ENCODE results near the gene PABPN1L. TPM values are rescaled to one million over a fixed set of nuclear protein-coding genes. Genes with fewer than 3 reads are reported as not detected.
"Not testable (repeated sequence)": the region's sequence is repeated elsewhere in the genome, so short reads cannot be mapped to it uniquely, and the experiment has no call there.

The PABPN1L gene
- total RNA-seq, 1 experiment from 2014 or later: not detected

DNA sequence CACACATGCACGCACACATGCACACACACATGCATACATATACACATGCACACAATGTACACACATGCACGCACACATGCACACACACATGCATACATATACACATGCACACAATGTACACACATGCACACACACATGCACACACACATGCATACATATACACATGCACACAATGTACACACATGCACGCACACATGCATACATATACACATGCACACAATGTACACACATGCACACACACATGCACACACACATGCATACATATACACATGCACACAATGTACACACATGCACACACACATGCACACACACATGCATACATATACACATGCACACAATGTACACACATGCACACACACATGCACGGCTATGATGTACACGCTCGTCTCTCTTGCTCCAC lies 27.8 kb upstream of the PABPN1L start:
- DNase-seq; H3K27me3 ChIP-seq (ENCODE audit: control insufficient read depth, insufficient read depth, low read length); H3K4me3 ChIP-seq (ENCODE audit: insufficient read depth, low read depth, low read length); H3K36me3 ChIP-seq (replicated peaks; ENCODE audit: control insufficient read depth, insufficient read depth, low read length): not testable (repeated sequence)

DNA sequence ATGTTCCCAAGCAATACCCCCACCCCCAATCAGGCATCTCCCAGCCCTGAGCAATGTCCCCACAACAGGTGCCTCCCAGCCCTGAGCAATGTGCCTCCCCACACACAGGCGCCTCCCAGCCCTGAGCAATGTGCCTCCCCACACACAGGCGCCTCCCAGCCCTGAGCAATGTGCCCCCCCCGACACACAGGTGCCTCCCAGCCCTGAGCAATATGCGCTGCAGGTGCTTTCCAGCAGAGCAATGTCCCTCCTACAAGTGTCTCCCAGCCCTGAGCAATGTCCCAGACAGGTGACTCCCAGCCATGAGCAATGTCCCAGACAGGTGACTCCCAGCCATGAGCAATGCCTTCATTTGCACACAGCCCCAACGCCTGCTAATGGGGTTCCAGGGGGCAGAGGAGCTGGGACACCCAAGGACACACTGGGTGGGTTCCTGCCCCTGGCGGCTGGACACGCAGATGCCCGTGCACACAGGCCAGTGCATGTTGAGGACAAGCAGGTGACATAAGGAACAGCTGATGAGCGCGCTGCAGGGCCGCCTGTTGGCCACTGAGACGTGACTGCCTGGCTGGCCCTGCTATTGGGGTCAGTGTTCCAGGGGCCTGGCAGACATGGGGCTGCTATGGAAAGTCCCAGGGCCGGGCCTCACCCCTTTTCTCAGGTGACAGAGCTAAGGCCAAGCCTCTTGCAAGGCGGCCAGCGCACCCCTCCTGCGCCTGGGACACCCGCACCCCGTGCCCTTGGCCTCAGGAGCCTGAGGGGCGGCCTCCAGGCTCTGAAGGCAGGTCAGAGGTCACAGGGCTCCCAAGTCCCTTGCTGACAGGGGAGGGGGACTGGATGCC lies 26.9 kb upstream of the PABPN1L start:
- Histone ChIP-seq H3K36me3 (replicated peaks; ENCODE audit: control insufficient read depth, insufficient read depth, low read length) (no peaks in the 10 kb centered on the region), H3K27me3 (ENCODE audit: control insufficient read depth, insufficient read depth, low read length) (no peaks in the 10 kb centered on the region), H3K4me3 (ENCODE audit: insufficient read depth, low read depth, low read length) (no peak overlapping the region)
- DNase-seq: no peak

DNA sequence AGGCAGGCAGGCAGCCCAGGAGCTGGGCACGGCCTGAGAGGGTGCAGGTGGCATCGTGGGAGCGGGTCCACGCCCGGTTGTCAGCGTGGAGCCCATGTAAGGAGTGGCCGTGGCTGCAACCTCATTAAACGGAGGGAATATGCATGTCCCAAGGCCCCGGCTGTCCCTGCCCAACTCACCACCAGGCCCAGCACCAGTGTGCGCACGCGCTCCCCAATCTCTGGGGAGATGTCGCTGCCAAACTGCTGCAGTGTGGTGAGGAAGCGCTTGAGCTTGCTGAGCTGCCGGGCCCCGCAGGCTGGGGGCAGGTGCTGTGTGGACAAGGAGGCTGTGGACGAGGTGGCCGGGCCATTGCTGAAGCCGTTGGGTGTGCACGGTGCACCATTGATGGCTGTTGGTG lies 25.6 kb upstream of the PABPN1L start:
- peak; percentile 52 for DNase-seq
- no peaks in the 10 kb centered on the region for H3K27me3 ChIP-seq (ENCODE audit: control insufficient read depth, insufficient read depth, low read length)
- no peak overlapping the region for H3K4me3 ChIP-seq (ENCODE audit: insufficient read depth, low read depth, low read length)
- H3K36me3 ChIP-seq (replicated peaks; ENCODE audit: control insufficient read depth, insufficient read depth, low read length): no peaks in the 10 kb centered on the region

GRCh38 chr16:88891083-88891482 lies 24.6 kb upstream of the PABPN1L start:
- no peaks in the 10 kb centered on the region for H3K27me3 ChIP-seq (ENCODE audit: control insufficient read depth, insufficient read depth, low read length)
- H3K36me3 ChIP-seq (replicated peaks; ENCODE audit: control insufficient read depth, insufficient read depth, low read length): no peaks in the 10 kb centered on the region
- DNase-seq: no peak
- no peak overlapping the region for H3K4me3 ChIP-seq (ENCODE audit: insufficient read depth, low read depth, low read length)

DNA sequence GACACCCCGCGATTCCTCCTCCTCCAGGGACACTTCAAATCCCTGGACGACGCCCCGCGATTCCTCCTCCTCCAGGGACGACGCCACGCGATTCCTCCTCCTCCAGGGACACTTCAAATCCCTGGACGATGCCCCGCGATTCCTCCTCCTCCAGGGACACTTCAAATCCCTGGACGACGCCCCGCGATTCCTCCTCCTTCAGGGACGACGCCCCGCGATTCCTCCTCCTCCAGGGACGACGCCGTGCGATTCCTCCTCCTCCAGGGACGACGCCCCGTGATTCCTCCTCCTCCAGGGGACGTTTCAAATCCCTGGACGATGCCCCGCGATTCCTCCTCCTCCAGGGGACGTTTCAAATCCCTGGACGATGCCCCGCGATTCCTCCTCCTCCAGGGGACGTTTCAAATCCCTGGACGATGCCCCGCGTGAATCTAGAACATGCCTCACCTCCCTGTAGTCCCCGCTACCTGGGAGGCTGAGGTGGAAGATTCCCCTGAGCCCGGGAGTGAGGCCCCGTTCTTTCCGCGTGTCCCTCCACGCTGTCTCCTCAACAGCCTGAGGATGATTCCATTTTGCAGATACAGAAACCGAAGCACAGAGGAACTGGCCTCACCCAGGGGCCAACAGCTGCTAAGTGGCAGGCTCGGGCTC lies 23.4 kb upstream of the PABPN1L start:
- H3K36me3 ChIP-seq (replicated peaks; ENCODE audit: control insufficient read depth, insufficient read depth, low read length); H3K27me3 ChIP-seq (ENCODE audit: control insufficient read depth, insufficient read depth, low read length); H3K4me3 ChIP-seq (ENCODE audit: insufficient read depth, low read depth, low read length); DNase-seq: not testable (repeated sequence)

DNA sequence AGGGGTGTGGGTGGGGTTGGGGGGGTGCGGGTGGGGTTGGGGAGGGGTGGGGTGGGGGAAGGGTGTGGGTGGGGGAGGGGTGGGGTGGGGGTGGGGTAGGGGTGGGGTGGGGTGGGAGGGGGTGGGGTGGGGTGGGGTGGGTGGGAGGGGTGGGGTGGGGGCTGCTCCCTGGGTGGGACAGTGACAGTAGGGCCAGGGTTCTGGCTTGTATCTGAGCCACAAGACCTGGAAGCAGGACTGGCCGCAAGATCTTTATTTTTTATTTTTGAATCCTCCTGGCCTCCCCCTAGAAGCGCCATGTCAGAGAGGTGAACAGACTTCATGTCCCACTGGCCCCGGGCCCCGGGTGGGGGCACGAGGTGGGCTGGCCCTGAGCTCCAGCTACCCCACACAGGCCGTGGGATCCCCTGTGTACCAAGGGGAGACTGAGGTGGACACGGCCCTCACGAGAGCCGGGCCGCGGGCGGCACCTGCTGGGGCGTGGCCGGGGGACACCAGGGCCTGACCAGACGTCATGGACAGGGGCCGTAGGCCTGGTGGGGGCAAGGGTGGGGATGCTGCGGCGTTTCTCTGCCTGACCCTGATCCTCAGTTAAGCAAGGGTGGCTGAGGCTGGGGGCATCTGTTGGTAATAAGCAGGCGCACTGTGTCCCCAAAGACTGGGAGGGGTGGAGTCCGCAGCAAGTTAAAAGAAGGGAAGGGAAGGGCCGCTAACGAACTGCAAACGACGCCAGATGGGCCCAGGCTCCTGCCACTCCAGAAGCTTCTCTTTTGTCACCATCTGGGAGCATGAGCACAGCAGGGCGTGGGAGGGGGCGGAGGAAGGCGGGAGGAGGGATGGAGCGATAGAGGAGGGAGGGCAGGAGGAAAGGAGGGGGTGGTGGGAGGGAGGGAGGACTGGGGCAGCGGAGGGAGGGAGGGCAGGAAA lies 22.3 kb upstream of the PABPN1L start:
- Histone ChIP-seq H3K4me3 (ENCODE audit: insufficient read depth, low read depth, low read length) (no peak overlapping the region), H3K36me3 (replicated peaks; ENCODE audit: control insufficient read depth, insufficient read depth, low read length) (no peaks in the 10 kb centered on the region), H3K27me3 (ENCODE audit: control insufficient read depth, insufficient read depth, low read length) (no peaks in the 10 kb centered on the region)
- DNase-seq: peak; percentile 71

- peak; percentile 60 for DNase-seq
- Histone ChIP-seq H3K36me3 (replicated peaks; ENCODE audit: control insufficient read depth, insufficient read depth, low read length) (no peaks in the 10 kb centered on the region), H3K4me3 (ENCODE audit: insufficient read depth, low read depth, low read length) (no peak overlapping the region), H3K27me3 (ENCODE audit: control insufficient read depth, insufficient read depth, low read length) (no peaks in the 10 kb centered on the region)
Observed at GRCh38 chr16:88888057-88888456, 21.6 kb upstream of the PABPN1L start.

DNA sequence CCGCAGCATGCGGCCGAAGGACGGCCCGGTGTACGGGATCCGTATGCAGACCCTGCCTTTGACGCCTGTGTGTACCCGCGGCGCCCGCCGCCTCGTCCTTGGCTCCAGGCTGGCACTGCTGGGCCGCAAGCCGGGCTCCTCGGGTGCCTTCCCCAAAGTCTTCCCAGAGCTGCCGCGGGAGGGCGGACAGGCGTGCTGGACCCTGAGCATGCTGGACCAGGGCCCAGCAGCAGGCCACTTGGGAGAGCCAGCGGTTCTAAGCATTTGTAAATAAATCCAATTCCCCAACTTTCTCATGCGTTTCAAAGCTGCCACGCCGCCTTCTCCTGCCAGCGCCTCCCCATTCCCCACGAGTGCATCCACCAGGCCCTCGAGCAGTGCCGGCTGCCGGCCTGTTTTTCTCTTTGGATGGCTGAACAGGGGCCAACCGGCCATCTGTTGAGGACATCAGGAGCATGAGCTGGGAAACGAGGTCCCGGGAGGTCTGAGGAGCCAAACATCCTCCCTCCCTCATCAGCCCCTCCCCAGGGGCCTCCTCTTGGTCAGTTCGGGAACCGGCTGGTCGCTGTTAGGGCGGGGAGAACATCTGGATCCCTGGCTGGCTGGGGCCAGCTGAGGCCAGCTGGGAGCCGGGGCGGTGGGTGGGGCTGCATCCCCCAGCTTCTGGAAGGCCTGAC lies 20.5 kb upstream of the PABPN1L start:
- Histone ChIP-seq H3K36me3 (replicated peaks; ENCODE audit: control insufficient read depth, insufficient read depth, low read length) (no peaks in the 10 kb centered on the region), H3K27me3 (ENCODE audit: control insufficient read depth, insufficient read depth, low read length) (no peaks in the 10 kb centered on the region)

DNA sequence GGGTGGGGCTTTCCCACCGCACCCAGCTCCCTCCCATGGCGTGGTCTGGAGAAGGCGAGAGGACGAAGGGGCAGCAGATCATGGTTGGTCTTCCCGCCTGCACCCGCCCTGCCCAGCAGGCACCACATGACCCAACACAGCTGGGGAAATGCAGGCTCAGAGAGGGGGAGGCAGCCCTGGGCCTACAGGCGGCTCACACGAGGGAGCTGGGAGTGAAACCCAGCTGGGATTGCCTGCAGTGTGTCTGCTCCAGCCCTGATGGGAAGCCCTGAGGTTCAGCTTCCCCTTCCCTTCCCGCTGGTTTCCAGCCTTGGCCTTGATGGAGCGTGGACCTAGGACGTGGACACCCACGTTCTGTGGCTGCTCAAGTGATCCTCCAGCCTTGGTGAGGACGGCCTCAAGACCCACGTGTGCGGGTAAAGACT lies 20.0 kb upstream of the PABPN1L start:
- no peak overlapping the region for H3K4me3 ChIP-seq (ENCODE audit: insufficient read depth, low read depth, low read length)
- no peaks in the 10 kb centered on the region for H3K36me3 ChIP-seq (replicated peaks; ENCODE audit: control insufficient read depth, insufficient read depth, low read length)
- no peak for DNase-seq
- H3K27me3 ChIP-seq (ENCODE audit: control insufficient read depth, insufficient read depth, low read length): no peaks in the 10 kb centered on the region

More for the DNA sequence above, 20.5 kb upstream of the PABPN1L start:
- peak; percentile 70 for DNase-seq
- H3K4me3 ChIP-seq (ENCODE audit: insufficient read depth, low read depth, low read length): no peak overlapping the region

GRCh38 chr16:88885693-88886280 lies 19.3 kb upstream of the PABPN1L start:
- Histone ChIP-seq H3K27me3 (ENCODE audit: control insufficient read depth, insufficient read depth, low read length) (no peaks in the 10 kb centered on the region), H3K36me3 (replicated peaks; ENCODE audit: control insufficient read depth, insufficient read depth, low read length) (no peaks in the 10 kb centered on the region)
- DNase-seq: no peak

DNA sequence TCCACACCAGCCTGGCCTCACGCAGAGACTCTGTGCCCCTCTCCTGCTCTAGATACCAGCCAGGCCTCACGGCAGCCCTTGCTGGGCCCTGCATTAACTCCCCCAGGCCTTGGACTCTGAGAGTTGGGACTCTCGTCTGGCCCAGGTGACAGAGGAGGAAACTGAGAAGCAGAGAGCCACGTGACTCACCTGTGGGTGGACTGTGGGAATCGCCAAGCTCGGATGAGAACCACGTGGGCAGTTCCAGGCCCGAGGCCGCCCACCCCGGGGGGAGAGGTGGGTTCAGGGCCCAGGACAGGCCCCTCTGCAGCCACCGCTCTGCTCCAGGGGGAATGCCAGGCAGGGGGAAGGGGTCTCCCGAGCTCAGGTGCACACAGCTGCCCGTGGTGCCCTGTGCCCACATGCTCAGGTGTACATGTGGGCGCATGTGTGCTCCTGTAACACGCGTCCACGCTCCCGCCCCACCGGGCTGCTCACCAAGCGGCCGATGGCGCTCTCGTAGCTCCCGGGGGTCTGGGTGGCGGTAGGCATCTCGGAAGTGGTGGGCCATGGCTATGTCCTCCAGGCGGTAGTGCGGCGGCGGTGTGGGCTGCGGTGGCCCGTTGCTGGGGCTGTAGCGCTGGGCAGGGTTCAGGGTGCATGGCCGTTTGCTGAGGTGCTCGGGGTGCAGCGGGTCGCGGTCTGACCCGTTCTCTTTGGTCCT lies 18.3 kb upstream of the PABPN1L start:
- H3K4me3 ChIP-seq (ENCODE audit: insufficient read depth, low read depth, low read length): no peak overlapping the region
- DNase-seq: no peak
- no peaks in the 10 kb centered on the region for H3K27me3 ChIP-seq (ENCODE audit: control insufficient read depth, insufficient read depth, low read length)
- H3K36me3 ChIP-seq (replicated peaks; ENCODE audit: control insufficient read depth, insufficient read depth, low read length): no peaks in the 10 kb centered on the region

More at GRCh38 chr16:88885693-88886280, 19.3 kb upstream of the PABPN1L start:
- H3K4me3 ChIP-seq (ENCODE audit: insufficient read depth, low read depth, low read length): no peak overlapping the region

GRCh38 chr16:88883946-88884345 lies 17.5 kb upstream of the PABPN1L start:
- Histone ChIP-seq H3K36me3 (replicated peaks; ENCODE audit: control insufficient read depth, insufficient read depth, low read length) (no peaks in the 10 kb centered on the region), H3K27me3 (ENCODE audit: control insufficient read depth, insufficient read depth, low read length) (no peaks in the 10 kb centered on the region)
- no peak for DNase-seq

GRCh38 chr16:88883117-88883895 lies 16.8 kb upstream of the PABPN1L start:
- DNase-seq: no peak
- H3K27me3 ChIP-seq (ENCODE audit: control insufficient read depth, insufficient read depth, low read length): no peaks in the 10 kb centered on the region
- H3K36me3 ChIP-seq (replicated peaks; ENCODE audit: control insufficient read depth, insufficient read depth, low read length): no peaks in the 10 kb centered on the region
- H3K4me3 ChIP-seq (ENCODE audit: insufficient read depth, low read depth, low read length): no peak overlapping the region

More at GRCh38 chr16:88883946-88884345, 17.5 kb upstream of the PABPN1L start:
- no peak overlapping the region for H3K4me3 ChIP-seq (ENCODE audit: insufficient read depth, low read depth, low read length)
